Immature natural killer cell (primary cell): ENCODE results near the gene LRP1B. TPM values are rescaled to one million over a fixed set of nuclear protein-coding genes. Genes with fewer than 3 reads are reported as not detected.
"Not testable (repeated sequence)": the region's sequence is repeated elsewhere in the genome, so short reads cannot be mapped to it uniquely, and the experiment has no call there.

Source experiments
- DNase-seq, 3 donors: peaks; one replicate each; pipeline ENCODE4 v3.0.0; 2022; ENCODE audit warnings: mixed read lengths in 1 of 3
- H3K27ac Mint-ChIP-seq, 6 donors: one replicate each; pipeline ENCODE4 v1.8.0; 2020; ENCODE audit warnings: mixed read lengths in 6 of 6, mild to moderate bottlenecking in 5 of 6, inconsistent platforms in 4 of 6, moderate library complexity in 3 of 6
- H3K27me3 Mint-ChIP-seq, 3 donors: one replicate each; pipeline ENCODE4 v1.8.0; 2020 to 2021; ENCODE audit warnings: low read depth in 3 of 3, mild to moderate bottlenecking in 3 of 3, mixed read lengths in 3 of 3, moderate library complexity in 3 of 3, inconsistent platforms in 1 of 3
- H3K36me3 Mint-ChIP-seq, 3 donors: one replicate each; pipeline ENCODE4 v1.8.0; 2020; ENCODE audit warnings: mixed read lengths in 3 of 3, inconsistent platforms in 2 of 3, mild to moderate bottlenecking in 2 of 3
- H3K4me1 Mint-ChIP-seq, 2 donors: one replicate each; pipeline ENCODE4 v1.8.0; 2020; ENCODE audit warnings: inconsistent platforms in 2 of 2, mild to moderate bottlenecking in 2 of 2, mixed read lengths in 2 of 2, moderate library complexity in 1 of 2
- H3K4me3 Mint-ChIP-seq, 5 donors: one replicate each; pipeline ENCODE4 v1.8.0; 2020; ENCODE audit warnings: mild to moderate bottlenecking in 5 of 5, mixed read lengths in 5 of 5, inconsistent platforms in 3 of 5, moderate library complexity in 3 of 5
- H3K9me3 Mint-ChIP-seq, 6 donors: one replicate each; pipeline ENCODE4 v1.8.0; 2020; ENCODE audit warnings: mild to moderate bottlenecking in 6 of 6, mixed read lengths in 6 of 6, inconsistent platforms in 4 of 6, moderate library complexity in 3 of 6
- polyA plus RNA-seq, 3 donors: library from polyadenylated mRNA; unstranded; fragments of 300-500 nt; fragmentation: Illumina TruSeq; gene quantifications; one replicate each; pipeline ENCODE4 v1.2.3, GENCODE V29; 2021

Gene LRP1B
- polyA plus RNA-seq, 3 donors from 2014 or later: not detected

DNA sequence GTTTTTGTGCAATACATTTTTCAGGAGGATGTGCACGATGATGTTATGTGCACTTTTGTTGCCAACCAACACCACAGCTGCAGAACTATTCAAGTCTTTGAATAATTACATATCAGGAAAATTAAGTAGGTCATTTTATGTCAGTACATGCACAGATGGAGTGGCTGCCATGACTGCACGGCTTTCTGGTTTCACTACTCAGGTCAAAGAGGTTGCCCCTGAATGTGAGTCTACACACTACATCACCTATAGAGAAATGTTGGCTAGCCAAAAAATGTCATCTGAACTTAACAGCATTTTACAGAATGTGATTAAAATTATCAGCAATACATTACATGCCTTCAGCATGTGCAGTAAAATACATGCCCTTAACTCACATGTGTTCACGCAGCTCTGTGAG, 1713.3 kb downstream of the LRP1B start:
- Mint-ChIP-seq H3K4me1 (no peaks in the 10 kb centered on the region), H3K27ac (no peak overlapping the region), H3K27me3 (peaks cover 0 to 1% (median 0%) of the 10 kb centered on the region in 3 donors), H3K9me3 (peaks cover 2 to 56% (median 22%) of the 10 kb centered on the region in 6 donors), H3K36me3 (peaks cover 0 to 7% (median 0%) of the 10 kb centered on the region in 3 donors), H3K4me3 (no peak overlapping the region)
- no peak for DNase-seq

DNA sequence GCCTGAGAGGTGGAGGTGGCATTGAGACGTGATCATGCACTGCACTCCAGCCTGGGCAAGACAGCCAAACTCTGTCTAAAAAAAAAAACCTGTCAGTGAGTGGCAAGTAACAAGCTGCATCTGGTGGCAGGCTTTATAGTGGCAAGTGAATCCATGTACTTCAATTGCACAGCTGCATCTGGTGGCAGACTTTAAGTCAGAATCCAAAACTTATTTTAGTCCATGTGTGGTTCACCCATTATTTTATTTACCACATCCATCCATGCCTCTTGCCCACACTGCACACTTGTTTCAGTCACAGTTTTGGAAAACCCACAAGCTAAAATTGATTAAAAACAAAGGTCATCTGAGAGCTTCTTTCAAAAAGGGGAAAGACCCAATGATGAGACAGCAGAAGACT, 1714.2 kb downstream of the LRP1B start:
- H3K4me3 Mint-ChIP-seq: no peak overlapping the region
- peaks cover 0 to 1% (median 0%) of the 10 kb centered on the region in 3 donors for H3K27me3 Mint-ChIP-seq
- no peak overlapping the region for H3K27ac Mint-ChIP-seq
- H3K4me1 Mint-ChIP-seq: no peaks in the 10 kb centered on the region
- peaks cover 2 to 57% (median 22%) of the 10 kb centered on the region in 6 donors for H3K9me3 Mint-ChIP-seq
- H3K36me3 Mint-ChIP-seq: peaks cover 0 to 7% (median 0%) of the 10 kb centered on the region in 3 donors
- DNase-seq: no peak

DNA sequence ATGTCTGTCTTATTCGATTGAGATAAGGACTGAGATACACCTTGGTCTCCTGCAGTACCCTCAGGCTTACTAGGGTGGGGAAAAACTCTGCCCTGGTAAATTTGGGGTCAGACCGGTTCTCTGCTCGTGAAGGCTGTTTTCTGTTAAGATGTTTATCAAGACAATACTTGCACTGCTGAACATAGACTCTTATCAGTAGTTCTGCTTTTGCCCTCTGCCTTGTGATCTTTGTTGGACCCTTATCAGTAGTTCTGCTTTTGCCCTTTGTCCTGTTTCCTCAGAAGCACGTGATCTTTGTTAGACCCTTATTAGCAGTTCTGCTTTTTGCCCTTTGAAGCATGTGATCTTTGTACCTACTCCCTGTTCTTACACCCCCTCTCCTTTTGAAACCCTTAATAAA, 1715.8 kb downstream of the LRP1B start:
- not testable (repeated sequence) for H3K4me1 Mint-ChIP-seq, H3K27me3 Mint-ChIP-seq
- H3K9me3 Mint-ChIP-seq: peaks cover 2 to 46% (median 21%) of the 10 kb centered on the region in 6 donors

DNA sequence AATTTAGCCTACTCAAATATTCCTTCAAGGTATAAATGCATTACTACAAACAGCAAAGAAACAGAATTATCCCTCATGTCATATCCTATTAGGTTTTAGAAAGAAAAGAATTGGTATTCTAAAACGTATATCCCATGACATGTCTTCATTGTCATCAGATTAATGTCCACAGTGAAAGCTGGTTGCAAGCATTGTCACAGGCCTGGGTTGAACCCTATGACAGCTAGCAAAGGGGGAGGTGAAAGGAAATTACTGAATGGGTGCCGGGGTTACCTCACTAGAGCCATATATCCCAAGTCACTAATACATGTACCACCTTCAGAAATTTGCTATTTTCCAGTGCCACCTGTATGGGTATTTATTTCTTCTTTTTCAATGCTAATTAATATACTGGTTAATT, 1720.1 kb downstream of the LRP1B start:
- H3K9me3 Mint-ChIP-seq: peaks cover 7 to 51% (median 22%) of the 10 kb centered on the region in 6 donors
- no peak for DNase-seq
- no peaks in the 10 kb centered on the region for H3K4me1 Mint-ChIP-seq
- H3K27me3 Mint-ChIP-seq: peaks cover 0 to 1% (median 0%) of the 10 kb centered on the region in 3 donors
- H3K27ac Mint-ChIP-seq: no peak overlapping the region
- H3K36me3 Mint-ChIP-seq: peaks cover 0 to 3% (median 0%) of the 10 kb centered on the region in 3 donors
- no peak overlapping the region for H3K4me3 Mint-ChIP-seq

More for the DNA sequence above, 1715.8 kb downstream of the LRP1B start:
- H3K4me3 Mint-ChIP-seq, H3K36me3 Mint-ChIP-seq, H3K27ac Mint-ChIP-seq, DNase-seq: not testable (repeated sequence)

DNA sequence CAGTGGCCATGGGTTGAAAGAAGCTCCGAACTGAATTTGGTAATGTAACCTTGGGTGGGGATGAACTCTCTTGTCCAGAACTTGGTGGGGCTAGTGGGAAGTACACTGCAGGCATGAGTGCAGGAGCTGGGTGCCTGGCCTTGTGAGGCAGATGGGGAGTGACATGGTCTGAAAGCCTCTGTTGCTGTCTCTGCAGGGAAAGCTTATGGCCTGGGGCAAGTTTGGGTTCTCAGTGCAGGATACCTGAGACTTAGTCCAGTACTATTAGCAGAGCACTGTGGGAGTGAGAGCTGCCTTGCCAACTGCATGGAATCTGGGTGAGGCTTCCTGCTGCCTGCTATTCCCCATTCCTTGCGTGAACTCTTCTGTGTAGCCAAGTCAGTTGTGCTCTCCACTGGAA, 1729.8 kb downstream of the LRP1B start:
- Mint-ChIP-seq H3K9me3 (peaks cover 7 to 51% (median 29%) of the 10 kb centered on the region in 6 donors), H3K27me3 (no peaks in the 10 kb centered on the region), H3K4me3 (no peak overlapping the region), H3K27ac (no peak overlapping the region), H3K36me3 (peaks cover 0 to 5% (median under 1%) of the 10 kb centered on the region in 3 donors), H3K4me1 (no peaks in the 10 kb centered on the region)
- DNase-seq: no peak

DNA sequence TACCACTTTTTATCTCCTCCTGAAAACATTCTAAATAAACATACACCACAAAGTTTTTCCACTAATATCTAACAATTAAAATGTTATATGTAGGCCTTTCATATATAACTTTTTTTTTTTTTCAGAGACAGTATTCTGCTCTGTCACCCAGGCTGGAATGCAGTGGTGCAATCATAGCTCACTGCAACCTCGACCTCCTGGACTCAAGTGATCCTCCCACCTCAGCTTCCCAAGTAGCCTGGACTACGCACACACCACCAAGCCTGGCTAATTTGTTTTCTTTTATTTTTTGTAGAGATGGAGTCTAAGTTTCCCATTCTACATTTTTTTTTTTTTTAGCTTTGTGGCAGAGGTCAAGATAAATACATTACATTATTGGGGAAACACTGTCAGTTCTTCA, 1738.0 kb downstream of the LRP1B start:
- Mint-ChIP-seq H3K36me3 (peaks cover 0 to 4% (median 0%) of the 10 kb centered on the region in 3 donors), H3K27me3 (no peaks in the 10 kb centered on the region), H3K27ac (no peak overlapping the region), H3K4me3 (no peak overlapping the region), H3K9me3 (peaks cover 3 to 23% (median 14%) of the 10 kb centered on the region in 6 donors), H3K4me1 (no peaks in the 10 kb centered on the region)
- no peak for DNase-seq

DNA sequence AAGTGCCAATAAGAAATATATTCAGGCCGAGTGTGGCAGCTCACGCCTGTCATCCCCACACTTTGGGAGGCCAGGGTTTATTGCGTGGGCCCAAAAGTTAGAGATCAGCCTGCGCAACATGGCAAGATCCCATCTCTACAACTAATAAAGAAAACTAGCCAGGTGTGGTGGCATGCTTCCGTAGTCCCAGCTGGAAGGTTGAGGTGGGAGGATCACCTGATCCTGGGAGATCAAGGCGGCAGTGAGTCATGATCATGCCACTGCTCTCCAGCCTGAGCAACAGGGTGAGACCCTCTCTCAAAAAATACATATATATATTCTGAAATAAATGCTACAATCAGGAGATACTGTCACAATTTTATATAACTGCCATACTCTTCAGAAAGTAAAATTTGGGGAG, 1745.9 kb downstream of the LRP1B start:
- H3K27ac Mint-ChIP-seq: no peak overlapping the region
- no peaks in the 10 kb centered on the region for H3K36me3 Mint-ChIP-seq
- H3K9me3 Mint-ChIP-seq: peaks cover 0 to 25% (median 3%) of the 10 kb centered on the region in 6 donors
- no peak overlapping the region for H3K4me3 Mint-ChIP-seq
- no peaks in the 10 kb centered on the region for H3K27me3 Mint-ChIP-seq
- no peaks in the 10 kb centered on the region for H3K4me1 Mint-ChIP-seq
- no peak for DNase-seq

DNA sequence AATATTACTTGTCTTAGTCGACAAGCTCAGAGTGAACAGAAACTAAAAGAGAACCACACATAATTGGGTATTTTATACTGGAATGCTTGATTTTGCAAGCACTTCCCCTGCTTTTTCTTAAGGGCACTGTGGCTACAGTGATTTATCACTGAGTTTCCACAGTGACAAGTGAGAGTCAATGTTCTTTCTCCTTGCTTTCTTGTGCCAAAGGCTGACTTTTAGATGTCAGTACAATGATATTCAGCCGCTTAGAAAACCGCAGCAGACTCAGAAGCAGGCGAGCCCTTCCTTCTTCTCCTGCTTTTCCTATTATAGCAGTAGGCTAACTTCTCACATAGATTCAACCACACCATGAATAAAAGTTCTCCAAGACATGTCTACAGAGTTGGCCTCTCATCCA, 1747.0 kb downstream of the LRP1B start:
- Mint-ChIP-seq H3K36me3 (no peaks in the 10 kb centered on the region), H3K4me3 (no peak overlapping the region), H3K27ac (no peak overlapping the region), H3K27me3 (no peaks in the 10 kb centered on the region), H3K4me1 (no peaks in the 10 kb centered on the region), H3K9me3 (peaks cover 4 to 24% (median 6%) of the 10 kb centered on the region in 6 donors)
- no peak for DNase-seq

DNA sequence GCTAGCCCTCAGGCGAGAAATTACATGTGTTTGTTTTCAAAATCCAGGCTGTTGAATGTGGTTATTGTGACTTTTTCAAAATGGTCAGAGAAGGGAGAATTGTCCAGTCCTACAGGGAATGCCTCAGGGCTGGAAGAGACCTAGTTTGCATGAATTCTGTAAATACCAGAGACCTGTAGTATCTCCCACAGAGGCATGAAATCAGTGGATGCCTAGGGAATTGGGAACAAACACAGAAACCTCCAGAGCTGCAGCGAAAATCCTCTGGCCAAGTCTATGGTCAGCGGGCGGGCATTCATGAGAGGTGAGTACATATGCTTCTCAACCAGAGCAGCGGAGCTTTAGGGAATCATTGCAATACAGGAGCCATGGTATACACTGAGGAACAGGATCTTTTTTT, 1754.1 kb downstream of the LRP1B start:
- no peaks in the 10 kb centered on the region for H3K36me3 Mint-ChIP-seq
- H3K9me3 Mint-ChIP-seq: peaks cover 5 to 45% (median 17%) of the 10 kb centered on the region in 6 donors
- H3K4me1 Mint-ChIP-seq: no peaks in the 10 kb centered on the region
- no peak overlapping the region for H3K4me3 Mint-ChIP-seq
- no peak for DNase-seq
- H3K27ac Mint-ChIP-seq: no peak overlapping the region
- no peaks in the 10 kb centered on the region for H3K27me3 Mint-ChIP-seq

DNA sequence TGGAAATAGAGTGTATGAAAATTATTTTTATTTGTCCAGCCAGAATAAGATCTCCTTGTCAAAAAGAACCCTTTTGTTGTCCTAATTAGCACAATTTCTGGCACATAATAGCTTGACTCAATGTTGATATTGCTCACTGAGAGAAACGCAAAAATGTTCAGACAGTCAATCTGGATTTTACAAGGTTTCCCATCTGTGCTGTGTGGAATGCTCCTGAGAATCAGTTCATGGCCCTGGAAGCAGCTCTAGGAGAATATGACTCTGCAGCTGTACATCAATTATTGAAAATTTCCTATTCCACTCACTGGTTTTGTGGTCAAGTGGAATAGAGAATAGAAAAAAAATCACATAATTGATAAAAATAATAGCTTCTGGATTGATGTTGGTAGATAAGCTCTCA, 1767.7 kb downstream of the LRP1B start:
- no peaks in the 10 kb centered on the region for H3K4me1 Mint-ChIP-seq
- H3K9me3 Mint-ChIP-seq: peaks cover 5 to 16% (median 10%) of the 10 kb centered on the region in 6 donors
- no peak overlapping the region for H3K4me3 Mint-ChIP-seq
- DNase-seq: no peak
- H3K27me3 Mint-ChIP-seq: no peaks in the 10 kb centered on the region
- H3K36me3 Mint-ChIP-seq: no peaks in the 10 kb centered on the region
- no peak overlapping the region for H3K27ac Mint-ChIP-seq

DNA sequence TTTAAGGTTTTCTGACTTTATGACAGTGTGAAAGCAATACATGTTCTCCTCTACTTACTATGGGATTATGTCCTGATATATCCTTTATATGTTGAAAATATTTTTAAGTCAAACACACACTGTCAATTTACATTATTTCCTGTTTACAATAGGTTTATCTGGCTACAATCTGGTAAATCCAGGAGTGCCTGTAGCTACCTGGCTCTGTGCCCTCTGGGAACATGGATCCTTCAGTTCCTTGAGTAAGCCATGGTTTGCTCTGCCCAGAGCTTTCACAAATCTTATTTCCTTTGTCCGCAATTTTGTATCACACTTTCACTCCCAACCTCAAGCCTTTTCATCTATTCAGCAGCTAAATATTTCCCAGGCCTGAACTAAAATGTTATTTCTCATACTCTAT, 1768.5 kb downstream of the LRP1B start:
- no peaks in the 10 kb centered on the region for H3K27me3 Mint-ChIP-seq
- H3K4me1 Mint-ChIP-seq: no peaks in the 10 kb centered on the region
- DNase-seq: no peak
- no peak overlapping the region for H3K27ac Mint-ChIP-seq
- no peaks in the 10 kb centered on the region for H3K36me3 Mint-ChIP-seq
- H3K4me3 Mint-ChIP-seq: no peak overlapping the region
- H3K9me3 Mint-ChIP-seq: peaks cover 5 to 16% (median 10%) of the 10 kb centered on the region in 6 donors

DNA sequence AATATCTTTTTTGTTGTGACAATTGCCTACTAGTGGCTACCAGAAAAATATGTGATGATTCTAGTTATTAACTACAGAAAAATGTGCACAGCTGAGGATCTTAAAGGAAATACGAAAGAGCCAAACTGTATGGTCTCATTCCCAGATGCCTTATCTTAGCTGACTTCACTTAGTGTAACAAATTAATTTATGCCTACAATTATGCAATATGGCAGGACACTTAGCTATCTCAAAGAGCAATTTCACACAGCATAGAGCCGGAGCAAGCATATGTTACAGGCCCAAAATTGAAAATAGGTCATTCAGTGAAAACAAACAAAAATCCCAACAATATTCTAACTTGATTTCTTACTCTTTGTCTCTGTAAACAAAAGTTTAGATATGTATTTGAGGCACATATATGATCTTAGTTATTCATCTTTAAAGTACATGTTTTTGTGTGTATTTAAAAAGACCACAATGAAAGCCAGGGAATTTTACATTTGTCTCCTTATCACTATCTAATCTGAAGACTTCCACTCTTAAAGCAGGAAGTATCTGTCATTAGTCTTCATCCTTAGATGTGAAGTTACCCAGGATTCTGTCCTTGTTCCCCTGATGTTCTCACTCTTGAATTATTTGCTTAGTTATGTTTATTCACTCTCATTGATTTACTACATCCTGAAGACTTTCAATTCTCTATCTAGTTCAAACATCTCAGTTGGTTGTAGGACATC, 1771.6 kb downstream of the LRP1B start:
- Mint-ChIP-seq H3K27ac (no peak overlapping the region), H3K27me3 (no peaks in the 10 kb centered on the region), H3K9me3 (peaks cover 0 to 12% (median 5%) of the 10 kb centered on the region in 6 donors), H3K36me3 (no peaks in the 10 kb centered on the region), H3K4me3 (no peak overlapping the region), H3K4me1 (no peaks in the 10 kb centered on the region)
- DNase-seq: no peak

DNA sequence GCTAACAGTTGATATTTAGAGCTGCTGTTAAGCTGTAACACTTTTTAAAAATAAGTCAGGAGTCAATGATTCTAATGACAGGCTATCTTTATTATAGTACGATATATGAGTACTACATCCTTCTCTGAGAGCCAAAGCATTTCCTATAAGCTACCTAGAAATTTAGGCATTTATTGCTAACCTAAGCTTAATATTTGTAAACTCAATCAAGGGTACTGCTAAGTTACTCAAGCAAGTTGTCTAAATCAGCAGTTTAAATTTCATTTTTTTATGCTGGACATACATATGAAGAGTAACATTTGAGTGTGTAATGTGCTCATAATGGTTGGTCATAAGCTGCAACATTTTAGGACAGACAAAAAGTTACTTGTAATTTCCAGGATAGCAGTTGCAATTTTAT, 1774.1 kb downstream of the LRP1B start:
- Mint-ChIP-seq H3K27ac (no peak overlapping the region), H3K27me3 (peaks cover 0 to 1% (median 0%) of the 10 kb centered on the region in 3 donors), H3K4me1 (no peaks in the 10 kb centered on the region), H3K9me3 (peaks cover 2 to 25% (median 10%) of the 10 kb centered on the region in 6 donors), H3K36me3 (peaks cover 0 to 3% (median 0%) of the 10 kb centered on the region in 3 donors), H3K4me3 (no peak overlapping the region)
- no peak for DNase-seq

DNA sequence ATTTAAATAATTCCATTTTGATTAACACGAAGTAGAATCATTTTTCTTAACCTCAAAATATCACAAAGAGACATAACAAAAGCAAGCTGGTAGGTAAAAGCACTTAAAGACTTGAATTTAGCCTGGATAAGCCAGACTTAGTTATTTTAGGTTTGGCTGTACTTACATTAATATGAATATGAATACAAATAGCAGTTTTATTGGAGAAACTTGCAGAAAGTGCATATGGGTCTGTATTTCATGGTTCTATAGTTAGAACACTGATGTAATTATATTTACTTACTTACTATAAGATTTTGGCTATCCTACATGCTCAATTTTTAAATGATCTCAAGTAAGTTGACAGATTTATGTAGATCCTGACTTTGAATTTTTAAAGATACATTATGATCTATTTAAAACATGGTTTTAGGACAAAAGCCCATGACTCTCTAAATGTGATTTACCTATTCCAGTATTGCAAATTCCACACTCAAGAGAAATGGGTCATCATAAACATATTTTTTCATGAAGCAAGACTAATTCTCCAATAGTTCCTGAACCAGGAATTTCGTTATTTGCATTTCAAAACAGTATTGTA, 1775.2 kb downstream of the LRP1B start:
- Mint-ChIP-seq H3K4me3 (no peak overlapping the region), H3K9me3 (peaks cover 2 to 25% (median 10%) of the 10 kb centered on the region in 6 donors), H3K27ac (no peak overlapping the region), H3K36me3 (peaks cover 0 to 3% (median 0%) of the 10 kb centered on the region in 3 donors), H3K27me3 (peaks cover 0 to 1% (median 0%) of the 10 kb centered on the region in 3 donors), H3K4me1 (no peaks in the 10 kb centered on the region)
- DNase-seq: no peak
